MV-4-11 (cell line): ENCODE results near the gene EPHA2.
"Not testable (repeated sequence)": the region's sequence is repeated elsewhere in the genome, so short reads cannot be mapped to it uniquely, and the experiment has no call there.

Source experiments
- DNase-seq: peaks from one replicate; lab custom pipeline; 2025; lab: John Stamatoyannopoulos, UW

Gene EPHA2

DNA sequence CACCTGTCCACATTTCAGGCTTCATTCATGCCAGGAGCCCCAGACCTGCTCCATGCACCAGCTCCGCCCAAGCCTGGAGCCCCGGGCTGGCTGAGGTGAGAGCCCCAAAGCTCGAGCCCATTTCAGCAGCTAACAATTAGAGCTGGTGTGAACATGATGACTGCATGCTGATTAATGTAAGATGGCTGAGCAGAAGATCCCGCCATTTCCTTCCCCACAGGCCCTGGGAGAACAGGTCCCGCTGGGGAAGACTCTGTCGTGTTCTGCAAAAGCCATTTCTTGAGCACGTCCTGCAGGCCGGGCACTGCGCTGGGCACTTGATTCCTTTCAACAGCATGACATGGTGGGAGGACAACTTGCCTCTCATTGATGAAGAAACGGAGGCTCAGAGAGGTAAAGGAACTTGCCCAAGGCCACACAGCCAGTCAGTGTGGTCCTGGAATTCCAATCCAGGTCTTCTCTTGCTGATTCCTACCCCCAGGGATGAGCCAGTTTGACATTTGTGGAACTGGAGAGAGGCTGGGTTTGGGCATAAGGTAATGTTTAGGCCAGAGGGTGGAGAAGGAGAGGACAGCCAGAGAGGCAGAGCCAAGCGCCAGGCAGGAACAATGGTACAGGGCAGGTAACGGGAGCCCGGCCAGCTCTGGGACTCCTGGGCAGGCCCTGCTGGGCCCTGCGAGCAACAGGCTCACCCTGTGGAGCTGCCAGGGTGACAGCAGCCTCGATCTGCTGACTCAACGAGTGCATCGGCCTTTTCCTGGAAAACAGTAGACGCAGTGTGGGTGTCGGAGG lies 28.1 kb upstream of the EPHA2 start:
- no peak for DNase-seq

DNA sequence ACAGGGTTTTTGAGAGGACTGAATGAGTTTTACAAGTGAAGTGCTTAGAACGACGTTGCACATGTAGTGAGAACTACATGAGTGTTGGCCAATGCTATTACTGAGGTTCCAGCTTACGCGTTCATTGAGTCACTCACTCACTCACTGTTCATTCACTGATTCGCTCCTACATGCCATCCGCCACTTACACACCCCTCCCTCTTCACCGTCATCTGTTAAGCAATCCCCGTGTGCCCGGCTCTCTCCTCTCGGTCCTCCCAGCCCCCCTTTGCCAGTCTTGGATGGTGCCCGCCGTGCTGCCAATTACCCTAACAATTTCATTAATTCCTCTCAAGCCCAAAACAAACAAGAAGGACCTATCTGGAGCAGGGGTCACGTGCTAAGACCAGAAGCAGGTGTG lies 27.3 kb upstream of the EPHA2 start:
- DNase-seq = peak; percentile 57

DNA sequence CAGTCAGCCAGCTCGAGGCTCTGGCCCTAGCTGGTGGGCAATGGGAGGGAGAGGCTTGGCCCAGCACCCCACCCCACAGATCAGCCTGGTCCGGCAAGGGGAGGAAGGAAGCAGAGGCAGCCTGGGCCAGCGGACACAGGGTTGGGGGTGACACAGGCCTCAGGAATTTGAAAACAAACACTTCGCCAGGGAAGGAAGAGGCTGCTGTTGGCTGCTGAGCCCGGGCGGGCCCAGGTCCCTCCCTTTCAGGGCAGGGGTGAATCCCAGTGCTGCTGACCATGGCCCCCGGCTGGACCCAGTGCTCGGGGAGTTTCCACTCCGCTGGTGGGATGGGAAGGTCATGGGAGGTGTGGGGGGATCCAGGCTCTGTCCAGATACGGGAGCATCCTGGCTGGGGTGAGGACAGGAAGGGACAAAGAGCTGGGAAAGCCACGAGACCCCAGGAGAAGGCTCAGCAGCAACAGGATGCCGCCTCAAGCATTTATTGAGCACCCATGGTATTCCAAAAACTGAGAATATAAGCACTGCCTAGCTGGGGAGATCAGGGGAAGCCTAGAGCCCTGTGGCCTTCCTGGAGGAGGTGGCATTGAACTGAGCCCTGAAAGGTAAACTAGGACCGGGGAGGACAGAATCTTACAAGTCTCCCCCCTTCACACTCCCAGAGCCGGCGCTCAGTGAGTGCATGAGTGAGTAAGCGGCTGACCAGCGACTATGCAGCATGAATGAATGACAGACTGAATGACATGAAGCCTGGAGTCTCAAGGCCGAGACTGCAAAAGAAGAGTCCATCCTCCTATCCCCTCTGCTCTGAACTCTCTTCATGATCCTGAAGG lies 26.2 kb upstream of the EPHA2 start:
- DNase-seq = no peak

- no peak for DNase-seq
These were observed 24.5 kb upstream of the EPHA2 start for GRCh38 chr1:16180291-16180824.

DNA sequence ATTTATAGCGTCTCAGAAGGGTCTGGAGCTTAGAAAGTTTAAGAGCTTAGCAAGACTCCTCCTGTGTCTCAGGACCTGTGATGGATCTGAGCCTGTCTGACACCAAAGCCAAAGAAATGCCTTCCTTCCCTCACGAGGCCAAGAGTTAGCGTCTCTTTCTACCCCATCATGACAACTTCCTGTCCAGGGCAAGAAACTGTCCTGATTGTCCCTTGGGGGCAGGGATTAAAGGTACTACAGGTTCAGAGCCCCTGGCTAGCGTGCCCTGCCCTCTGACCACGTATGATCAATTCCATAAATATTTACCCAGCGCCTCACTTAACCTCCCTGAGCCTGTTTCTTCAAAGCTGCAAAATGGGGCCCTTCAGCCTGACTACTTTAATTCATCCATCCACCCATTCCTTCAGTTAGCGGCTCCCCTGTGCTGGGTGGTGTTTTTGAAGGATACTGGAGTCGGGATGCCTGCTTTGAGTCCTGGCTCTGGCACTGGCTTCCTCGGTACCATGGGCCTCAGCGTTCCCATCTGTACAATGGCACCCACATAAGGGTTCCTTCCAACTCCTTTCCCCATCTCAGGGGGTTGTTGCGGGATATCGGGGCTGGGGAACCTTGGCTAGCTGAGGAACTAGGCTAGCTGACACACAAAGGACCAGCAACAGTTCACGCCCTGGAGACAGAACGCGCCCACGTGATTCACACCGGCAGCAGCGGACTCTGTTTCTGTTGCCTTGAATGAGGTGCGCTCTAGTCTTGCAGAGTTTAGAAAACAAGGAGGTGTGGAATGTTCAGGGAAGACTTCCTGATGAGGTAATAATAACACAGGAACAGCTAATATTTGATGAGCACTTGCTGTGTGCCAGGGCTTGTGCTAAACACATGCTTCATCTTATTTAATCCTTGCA lies 23.0 kb upstream of the EPHA2 start:
- DNase-seq = no peak

- no peak for DNase-seq
These were observed 21.4 kb upstream of the EPHA2 start for GRCh38 chr1:16177306-16177705.

- no peak for DNase-seq
These were observed 20.8 kb upstream of the EPHA2 start for GRCh38 chr1:16176653-16177052.

DNA sequence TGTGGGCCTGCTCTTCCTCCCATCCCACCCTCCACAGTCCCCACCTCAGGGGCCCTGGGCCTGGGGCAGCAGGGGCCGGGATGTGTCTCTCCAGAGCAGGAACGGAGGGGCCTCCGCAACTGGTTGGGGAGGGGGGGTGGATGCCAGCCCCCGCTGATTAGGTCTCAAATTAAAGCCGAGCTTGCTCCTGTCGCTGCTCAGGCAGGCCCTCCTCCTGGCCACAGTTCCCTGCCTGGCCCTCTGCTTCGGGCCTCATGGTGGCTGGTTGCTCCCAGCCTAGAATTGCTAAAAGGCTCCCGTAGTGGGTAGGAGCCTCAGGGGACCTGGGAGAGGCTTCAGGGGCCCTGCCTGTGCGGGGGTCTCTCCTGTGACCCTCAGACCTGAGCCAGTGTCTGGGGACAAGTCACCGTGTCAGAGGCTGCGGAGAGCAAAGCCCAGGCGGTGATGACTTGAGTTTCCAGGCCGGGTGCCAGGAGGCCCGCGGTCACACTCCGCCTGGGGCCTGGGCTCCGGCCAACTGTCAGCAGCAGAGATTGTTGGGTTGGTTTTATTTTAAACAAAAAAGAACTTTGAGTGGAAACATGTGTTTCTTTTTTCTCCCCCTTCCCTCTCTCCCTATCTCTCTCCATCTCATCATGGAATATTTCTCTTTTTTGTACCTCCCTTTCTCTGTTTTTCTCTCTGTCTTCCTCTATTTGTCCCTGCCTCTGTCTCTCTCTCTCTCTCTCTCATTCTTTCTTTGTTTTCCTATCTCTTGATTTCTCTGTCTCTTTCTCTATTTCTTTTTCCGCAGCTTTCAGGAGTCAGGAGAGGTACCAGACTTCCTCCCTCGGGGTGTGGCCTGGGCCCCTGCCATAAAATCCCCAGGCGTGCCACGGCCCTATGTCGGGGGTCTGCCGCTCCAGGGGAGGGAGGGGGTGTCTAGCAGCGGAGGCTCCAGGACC lies 20.0 kb upstream of the EPHA2 start:
- DNase-seq = peak; percentile 5

DNA sequence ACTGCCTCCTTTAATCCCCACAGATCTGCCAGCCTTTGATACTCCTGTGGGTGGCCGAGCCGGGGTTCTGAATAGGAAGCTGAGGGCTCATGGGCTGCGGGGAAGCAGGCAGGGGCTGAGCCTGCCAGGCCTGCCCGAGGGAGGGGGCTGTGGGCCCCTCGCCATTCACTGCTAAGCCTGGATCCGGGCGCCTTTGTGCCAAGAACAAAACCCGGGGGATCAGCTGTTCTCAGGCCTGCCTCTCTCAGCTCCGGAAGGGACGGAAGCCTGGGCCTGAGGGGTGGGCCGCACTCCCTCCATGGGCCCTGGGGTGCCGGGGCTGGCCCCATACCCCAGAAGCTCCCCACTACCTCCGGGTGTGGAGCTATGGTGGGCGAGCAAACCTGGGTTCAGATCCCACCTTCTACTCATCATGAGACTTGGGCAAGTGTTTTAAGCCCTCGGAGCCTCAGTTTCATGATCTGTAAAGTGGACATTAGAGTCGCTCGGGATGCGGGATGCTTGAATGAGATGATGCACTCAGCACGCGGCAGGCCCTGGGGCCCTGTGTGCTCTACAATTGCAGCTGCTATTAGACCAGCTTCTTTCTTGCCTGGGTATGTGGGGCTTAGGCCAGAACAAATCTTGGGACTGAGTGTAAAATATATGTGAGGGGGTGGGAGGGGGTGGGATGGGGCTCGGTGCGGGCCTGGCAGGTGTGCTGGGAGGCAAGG lies 19.2 kb upstream of the EPHA2 start:
- no peak for DNase-seq

DNA sequence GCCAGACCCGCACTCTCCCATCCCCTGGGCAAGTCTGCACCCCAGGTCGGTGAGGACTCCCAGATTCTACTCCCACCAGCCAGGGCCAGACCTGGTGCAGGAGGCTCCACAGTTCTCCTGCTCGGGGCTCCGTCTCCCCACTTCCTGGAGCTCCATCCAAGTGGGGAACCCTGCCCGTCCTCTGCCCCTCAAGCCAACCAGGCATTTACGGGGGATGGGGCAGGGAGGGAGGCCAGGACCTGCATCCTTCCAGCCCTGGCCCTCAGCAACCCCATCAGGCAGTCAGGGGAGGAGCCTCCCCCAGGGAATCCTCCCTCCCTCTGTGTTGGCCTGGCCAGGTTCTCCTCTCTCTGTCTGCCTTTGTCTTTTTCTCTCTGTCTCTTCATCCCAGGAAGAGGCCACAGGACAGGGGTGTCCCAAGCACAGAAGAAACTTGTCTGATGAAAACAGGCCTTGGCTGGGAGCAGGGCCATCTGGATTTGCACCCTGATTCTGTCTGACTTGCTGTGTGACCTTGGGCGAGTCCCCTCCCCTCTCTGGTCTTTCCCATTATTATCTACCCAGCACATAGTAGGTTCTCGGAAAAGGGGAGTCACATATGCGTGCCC lies 18.5 kb upstream of the EPHA2 start:
- no peak for DNase-seq

- no peak for DNase-seq
These were observed 17.8 kb upstream of the EPHA2 start for GRCh38 chr1:16173447-16174260.

DNA sequence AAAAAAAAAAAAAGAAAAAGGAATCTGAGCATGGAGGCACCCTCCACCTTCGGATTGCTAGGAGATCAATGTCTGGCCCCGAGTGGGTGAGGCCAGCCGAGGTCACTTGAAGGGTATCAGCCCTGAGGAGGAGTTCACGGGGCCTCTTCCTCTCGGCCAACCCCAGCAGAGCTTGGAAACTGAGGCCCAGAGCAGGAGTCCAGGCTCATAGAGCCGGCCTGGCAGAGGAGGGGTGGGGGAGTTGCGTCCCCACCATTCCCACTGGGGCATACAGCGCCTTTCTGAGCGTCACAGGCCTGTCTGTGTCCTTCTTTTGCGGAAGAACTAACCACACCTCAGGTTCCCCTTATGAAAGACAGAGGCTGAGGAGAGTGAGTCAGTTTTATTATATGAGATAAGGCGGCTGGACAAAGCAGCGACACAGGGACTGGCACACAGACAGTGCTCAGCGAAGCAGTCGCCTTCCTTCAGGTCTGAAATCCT lies 17.1 kb upstream of the EPHA2 start:
- DNase-seq = peak; percentile 77

- DNase-seq = no peak
These were observed 16.5 kb upstream of the EPHA2 start for GRCh38 chr1:16172218-16172830.

- DNase-seq = no peak
These were observed 15.7 kb upstream of the EPHA2 start for GRCh38 chr1:16171314-16172151.

- DNase-seq = no peak
These were observed 14.4 kb upstream of the EPHA2 start for GRCh38 chr1:16170283-16170673.

DNA sequence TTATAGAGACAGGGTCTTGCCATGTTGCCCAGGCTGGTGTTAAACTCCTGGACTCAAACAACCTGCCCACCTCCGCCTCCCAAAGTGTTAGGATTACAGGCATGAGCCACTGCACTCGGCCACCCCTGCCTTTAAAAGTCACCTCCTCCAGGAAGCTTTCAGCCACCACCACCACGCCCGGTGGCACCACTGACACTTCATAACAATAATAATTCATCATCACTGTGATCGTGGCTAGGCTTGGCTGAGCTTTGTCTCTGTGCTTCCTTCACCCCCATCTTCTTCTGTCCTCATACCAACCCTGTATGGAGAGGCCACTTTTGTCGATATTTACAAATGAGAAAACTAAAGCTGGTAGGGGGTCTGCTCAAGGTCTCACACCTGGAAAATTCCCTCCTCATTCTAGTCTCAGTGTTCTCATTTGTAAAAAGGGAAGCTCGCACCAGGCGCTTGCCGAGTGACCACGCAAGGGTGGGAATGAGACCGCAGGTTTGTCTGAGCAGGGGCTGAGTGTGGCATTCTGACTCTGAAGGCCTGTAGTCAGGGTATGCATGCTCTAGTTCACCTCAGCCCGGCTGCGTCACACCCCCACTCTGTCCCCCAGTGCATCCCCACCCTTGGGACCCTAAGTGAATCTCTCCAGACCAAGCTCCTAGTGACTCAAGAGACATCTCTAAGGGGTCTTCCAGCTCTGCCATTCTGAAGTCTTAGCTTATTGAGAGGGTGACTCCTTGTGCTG lies 12.9 kb upstream of the EPHA2 start:
- DNase-seq = no peak

DNA sequence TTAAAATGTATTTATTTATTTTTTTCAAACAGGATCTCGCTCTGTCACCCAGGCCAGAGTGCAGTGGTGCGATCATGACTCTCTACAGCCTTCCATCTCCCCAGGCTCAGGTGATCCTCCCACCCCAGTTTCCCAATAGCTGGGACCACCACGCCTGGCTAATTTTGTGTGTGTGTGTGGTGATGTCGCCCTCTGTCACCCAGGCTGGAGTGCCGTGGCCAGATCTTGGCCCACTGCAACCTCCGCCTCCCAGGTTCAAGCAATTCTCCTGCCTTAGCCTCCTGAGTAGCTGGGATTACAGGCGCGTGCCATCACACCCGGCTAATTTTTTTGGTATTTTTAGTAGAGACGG lies 12.3 kb upstream of the EPHA2 start:
- not testable (repeated sequence) for DNase-seq
